Left lung (tissue), 10 donors: ENCODE data around the gene AKR1E2. TPM values are rescaled to one million over a fixed set of nuclear protein-coding genes. Genes with fewer than 3 reads are reported as not detected.

ENCODE experiments used
- ATAC-seq: fragments of 200-7000 bp; cut with Tn5 transposase; one replicate; pipeline ENCODE4 v1.9.1; 2020; ENCODE audit warnings: moderate library complexity
- DNase-seq, 4 donors: peaks; one replicate each; pipeline ENCODE4 v3.0.0-alpha.2; 2013 to 2020
- H3K27ac ChIP-seq, 2 donors: fragments of 200-600 bp; sonication (generic) in 1 of 2; one replicate each; pipeline versions ENCODE4 v1.5.0 to v1.8.0; 2020 to 2021
- H3K27me3 ChIP-seq, 2 donors: fragments of 200-600 bp; sonication (generic) in 1 of 2; one replicate each; pipeline versions ENCODE4 v1.5.0 to v1.8.0; 2020 to 2021
- H3K36me3 ChIP-seq, 2 donors: fragments of 200-600 bp; sonication (generic) in 1 of 2; one replicate each; pipeline versions ENCODE4 v1.5.0 to v1.8.0; 2020 to 2021
- H3K4me1 ChIP-seq, 2 donors: fragments of 200-600 bp; one replicate each; pipeline ENCODE4 v1.8.0; 2021
- H3K4me3 ChIP-seq, 2 donors: fragments of 200-600 bp; sonication (generic) in 1 of 2; one replicate each; pipeline versions ENCODE4 v1.5.0 to v1.8.0; 2020 to 2021; ENCODE audit warnings: mild to moderate bottlenecking in 1 of 2
- H3K9me3 ChIP-seq, 2 donors: fragments of 200-600 bp; sonication (generic) in 1 of 2; one replicate each; pipeline versions ENCODE4 v1.5.0 to v1.8.0; 2020 to 2021
- CTCF ChIP-seq, 2 donors: fragments of 200-600 bp; sonication (generic) in 1 of 2; IDR thresholded peaks; one replicate each; pipeline versions ENCODE4 v1.5.0 to v1.8.0; 2021; ENCODE audit warnings: antibody characterized with exemption in 2 of 2
- intact Hi-C, 2 donors: fragments of 100-400 bp; cut with DNase I; formaldehyde crosslinking; loops; one replicate each; pipeline versions ENCODE4 v1.11.2 to v1.14.2; 2022
- polyA plus RNA-seq, 6 donors: library from polyadenylated mRNA; unstranded; fragments of 120-200 nt; gene quantifications; one replicate each; pipeline ENCODE4 v1.2.1, GENCODE V29; 2013; ENCODE audit not compliant: insufficient read length in 6 of 6
- total RNA-seq, 2 donors: library from RNA; stranded (reverse); fragmentation: NEBNext Ultra II Directional; extraction: Animal tissue kit (Norgen Biotek cat#: 25700); gene quantifications; one replicate each; pipeline ENCODE4 v1.2.1, GENCODE V29; 2021
- donor health status: DM: no; HTN: yes; CAD: no.
- donor health status: DM: no; HTN: no; CAD: no.

The AKR1E2 gene
- total and polyA plus RNA-seq, 8 donors, result 4.8 to 13.1 (median 9.0) TPM

DNA sequence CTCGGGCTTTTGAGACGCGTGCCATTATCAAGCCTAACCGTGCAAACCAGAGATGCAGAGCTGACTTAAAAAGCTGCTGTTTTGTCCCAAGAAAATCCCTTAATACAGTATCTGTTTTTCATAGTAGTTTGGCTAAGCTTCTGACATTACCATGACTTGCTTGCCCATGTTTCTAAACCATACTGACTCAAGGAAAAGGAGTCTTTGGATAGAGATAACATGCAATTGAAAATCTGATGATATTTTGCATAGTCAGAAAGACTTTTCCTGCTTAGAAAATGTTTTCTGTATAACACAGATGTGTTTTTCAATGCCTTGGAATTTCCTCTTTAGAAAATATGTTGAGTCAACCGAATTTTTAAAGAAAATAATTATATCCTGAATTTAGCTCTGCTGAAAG, 21.5 kb upstream of the AKR1E2 start:
- ATAC-seq, result no peak
- Histone ChIP-seq H3K36me3 (no peaks in the 10 kb centered on the region), H3K27me3 (no peaks in the 10 kb centered on the region), H3K4me3 (no peak overlapping the region), H3K9me3 (no peaks in the 10 kb centered on the region), H3K27ac (no peak overlapping the region), H3K4me1 (no peaks in the 10 kb centered on the region)
- no peak for TF ChIP-seq CTCF (IDR thresholded peaks at IDR 0.05)
- DNase-seq, result no peak
- intact Hi-C loops, result no loop called here

GRCh38 chr10:4806534-4806933, 19.5 kb upstream of the AKR1E2 start:
- intact Hi-C loops, result no loop called here
- Histone ChIP-seq H3K27ac (no peak overlapping the region), H3K27me3 (no peaks in the 10 kb centered on the region), H3K4me1 (no peaks in the 10 kb centered on the region), H3K36me3 (no peaks in the 10 kb centered on the region), H3K9me3 (no peaks in the 10 kb centered on the region), H3K4me3 (no peak overlapping the region)
- ATAC-seq, result no peak
- no peak for DNase-seq
- no peak for TF ChIP-seq CTCF (IDR thresholded peaks at IDR 0.05)

DNA sequence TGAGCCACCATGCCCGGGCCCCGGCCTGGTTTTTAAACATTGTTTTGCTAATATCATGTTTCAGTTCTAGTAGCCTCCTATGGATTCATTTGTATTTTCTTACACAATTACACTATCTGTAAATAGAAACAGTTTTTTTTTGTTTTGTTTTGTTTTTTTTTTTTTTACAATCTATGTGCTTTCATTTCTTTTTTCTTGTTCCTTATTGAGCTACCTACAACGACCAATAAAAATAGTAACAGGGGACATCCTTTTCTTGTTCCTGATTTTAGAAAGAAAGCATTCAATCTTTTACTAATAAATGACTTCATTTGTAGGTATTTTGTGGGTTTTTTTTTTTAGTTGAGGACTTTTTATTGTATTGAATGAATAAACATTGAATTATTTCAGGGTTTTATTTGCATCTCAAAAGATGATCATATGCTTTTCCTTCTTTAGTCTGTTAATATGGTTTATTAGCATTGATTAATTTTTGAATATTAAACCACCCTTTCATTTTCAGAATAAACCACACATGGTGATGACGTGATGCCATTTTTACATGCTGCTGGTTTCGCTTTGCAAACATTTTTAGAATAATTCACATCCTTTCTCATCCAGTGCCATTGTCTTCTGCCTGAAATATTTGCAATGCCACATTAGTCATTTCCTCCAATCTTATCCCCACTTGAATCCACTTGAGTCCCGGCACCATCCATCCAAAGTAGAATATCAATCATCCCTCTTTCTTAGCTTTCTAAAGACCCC, 18.1 kb upstream of the AKR1E2 start:
- intact Hi-C loops, result no loop called here
- no peak for TF ChIP-seq CTCF (IDR thresholded peaks at IDR 0.05)
- Histone ChIP-seq H3K4me1 (peaks cover 0 to 6% of the 10 kb centered on the region in 2 donors), H3K9me3 (no peaks in the 10 kb centered on the region), H3K36me3 (no peaks in the 10 kb centered on the region), H3K27me3 (no peaks in the 10 kb centered on the region), H3K4me3 (no peak overlapping the region), H3K27ac (no peak overlapping the region)
- DNase-seq (no peak), ATAC-seq (no peak)

GRCh38 chr10:4809156-4809555, 16.9 kb upstream of the AKR1E2 start:
- ATAC-seq (no peak), DNase-seq (no peak)
- no peak overlapping the region for H3K4me3 ChIP-seq
- no peak for TF ChIP-seq CTCF (IDR thresholded peaks at IDR 0.05)
- H3K27me3 ChIP-seq, result no peaks in the 10 kb centered on the region
- H3K36me3 ChIP-seq, result no peaks in the 10 kb centered on the region
- H3K9me3 ChIP-seq, result no peaks in the 10 kb centered on the region
- intact Hi-C loops, result no loop called here
- no peak overlapping the region for H3K27ac ChIP-seq
- peaks cover 0 to 6% of the 10 kb centered on the region in 2 donors for H3K4me1 ChIP-seq

DNA sequence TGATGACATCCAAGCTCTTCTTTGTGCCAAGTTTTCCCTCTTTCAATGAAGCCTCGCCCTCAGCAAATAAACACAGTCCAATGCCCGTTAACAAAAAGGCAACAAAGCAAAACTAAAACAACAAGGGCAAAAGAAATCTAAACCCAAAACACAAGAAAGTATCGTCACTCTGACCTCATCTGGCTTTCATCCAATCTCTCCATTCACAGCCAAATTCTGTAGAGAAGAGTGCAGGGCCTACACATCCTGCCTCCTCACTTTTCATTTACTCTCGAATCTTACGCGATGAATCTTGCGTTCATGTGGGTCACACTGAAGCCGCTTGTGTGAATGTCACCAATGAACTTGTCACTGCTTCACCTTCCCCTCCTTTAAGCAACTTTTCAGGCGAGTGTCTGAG, 15.9 kb upstream of the AKR1E2 start:
- Histone ChIP-seq H3K36me3 (no peaks in the 10 kb centered on the region), H3K27me3 (no peaks in the 10 kb centered on the region), H3K4me3 (no peak overlapping the region), H3K4me1 (peaks cover 0 to 13% of the 10 kb centered on the region in 2 donors), H3K27ac (no peak overlapping the region), H3K9me3 (no peaks in the 10 kb centered on the region)
- intact Hi-C loops, result no loop called here
- ATAC-seq (no peak), DNase-seq (peak in 1 of 4 donors; percentile 20)
- TF ChIP-seq CTCF (IDR thresholded peaks at IDR 0.05), result no peak
